HG03565 (cell line): ENCODE data around the gene KRT28.

Experiments
- ATAC-seq: cut with Tn5 transposase; IDR thresholded peaks from one replicate; pipeline ENCODE4 v1.9.1; 2021; ENCODE audit warnings: mild to moderate bottlenecking, moderate library complexity; ENCODE audit not compliant: unreplicated experiment

The KRT28 gene, protein sequence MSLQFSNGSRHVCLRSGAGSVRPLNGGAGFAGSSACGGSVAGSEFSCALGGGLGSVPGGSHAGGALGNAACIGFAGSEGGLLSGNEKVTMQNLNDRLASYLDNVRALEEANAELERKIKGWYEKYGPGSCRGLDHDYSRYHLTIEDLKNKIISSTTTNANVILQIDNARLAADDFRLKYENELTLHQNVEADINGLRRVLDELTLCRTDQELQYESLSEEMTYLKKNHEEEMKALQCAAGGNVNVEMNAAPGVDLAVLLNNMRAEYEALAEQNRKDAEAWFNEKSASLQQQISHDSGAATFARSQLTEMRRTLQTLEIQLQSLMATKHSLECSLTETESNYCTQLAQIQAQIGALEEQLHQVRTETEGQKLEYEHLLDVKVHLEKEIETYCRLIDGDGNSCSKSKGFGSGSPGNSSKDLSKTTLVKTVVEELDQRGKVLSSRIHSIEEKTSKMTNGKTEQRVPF

DNA sequence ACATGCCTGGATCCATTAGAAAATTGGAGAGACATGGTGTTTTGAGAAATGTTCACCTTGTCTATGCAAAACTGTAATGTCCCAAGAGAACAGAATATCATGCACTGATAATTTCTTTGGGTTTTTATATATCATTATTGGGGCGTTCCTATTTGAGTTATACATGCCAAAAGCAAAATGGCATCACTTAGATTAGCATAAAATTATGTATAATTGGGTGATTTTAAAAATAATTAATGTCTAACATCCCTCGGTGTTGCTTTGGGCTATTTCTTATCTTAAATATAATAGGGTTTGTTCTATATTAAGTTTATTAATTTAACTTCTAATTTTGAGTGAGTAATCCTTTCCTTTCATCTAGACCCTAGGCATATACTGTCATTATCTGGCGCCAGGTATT is at the start of gene KRT28:
TSS of gene KRT28 (minus strand) at position 101 of the 400 bp plus-strand sequence. CDS start at position 35, 66 bp downstream.
- ATAC-seq: no peak

DNA sequence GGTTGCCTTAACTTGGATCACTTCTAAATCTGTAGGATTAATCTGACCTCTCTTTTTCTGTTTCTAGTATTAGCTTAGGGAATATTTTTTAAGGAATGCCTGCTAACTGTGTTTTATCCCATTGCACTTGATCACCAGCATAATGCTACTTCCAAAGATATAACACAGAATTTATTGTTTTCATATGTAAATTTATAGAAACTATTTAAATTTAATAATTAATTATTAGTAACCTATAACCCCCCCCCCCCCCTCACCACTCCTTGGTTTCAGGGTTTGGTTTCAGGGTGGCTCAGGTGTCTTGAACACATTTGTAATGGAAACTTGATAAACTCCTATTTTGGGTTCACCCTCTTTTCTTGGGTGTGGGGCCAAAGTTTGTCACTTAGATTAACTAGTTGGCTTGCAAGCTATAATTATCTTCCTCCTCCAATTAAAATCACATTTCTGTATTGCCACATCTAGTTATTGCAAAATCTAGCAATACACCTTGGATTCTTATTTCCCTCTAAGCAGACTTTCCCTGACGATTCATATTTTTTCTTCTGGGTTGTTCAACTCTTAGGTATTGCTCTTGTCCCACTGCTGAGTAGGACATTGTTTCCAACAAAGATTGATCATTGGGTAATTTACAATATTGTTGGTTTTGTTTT is 49.0 kb upstream of the KRT28 start:
- no peak for ATAC-seq

DNA sequence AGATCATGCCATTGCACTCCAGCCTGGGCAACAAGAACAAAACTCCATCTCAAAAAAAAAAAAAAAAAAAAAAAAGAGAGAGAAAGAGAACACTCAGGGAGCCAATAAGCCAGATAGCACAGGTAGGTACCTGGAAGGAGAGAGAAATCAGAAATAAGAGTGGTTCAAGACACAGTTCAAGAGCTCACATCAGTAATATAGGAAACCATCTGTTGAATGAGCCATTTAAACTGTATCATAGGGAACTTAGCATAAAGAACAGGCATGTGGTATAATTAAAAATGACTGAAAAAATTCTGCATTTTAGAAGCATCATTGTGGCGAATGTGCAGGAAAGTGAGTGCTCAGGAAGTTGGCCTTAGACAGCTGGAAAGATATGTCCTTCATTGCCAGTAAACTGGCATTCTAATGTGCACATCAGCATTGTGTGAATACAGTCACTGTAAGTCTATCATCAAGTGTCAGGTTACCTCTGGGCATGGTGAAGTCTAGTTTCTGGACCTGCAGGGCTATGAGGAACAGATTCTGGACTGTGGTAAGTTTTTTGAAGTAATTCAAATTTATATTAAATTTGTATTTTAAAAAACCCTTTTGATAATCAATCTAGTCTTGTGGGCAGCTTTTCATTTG is 46.9 kb upstream of the KRT28 start:
- ATAC-seq: no peak

DNA sequence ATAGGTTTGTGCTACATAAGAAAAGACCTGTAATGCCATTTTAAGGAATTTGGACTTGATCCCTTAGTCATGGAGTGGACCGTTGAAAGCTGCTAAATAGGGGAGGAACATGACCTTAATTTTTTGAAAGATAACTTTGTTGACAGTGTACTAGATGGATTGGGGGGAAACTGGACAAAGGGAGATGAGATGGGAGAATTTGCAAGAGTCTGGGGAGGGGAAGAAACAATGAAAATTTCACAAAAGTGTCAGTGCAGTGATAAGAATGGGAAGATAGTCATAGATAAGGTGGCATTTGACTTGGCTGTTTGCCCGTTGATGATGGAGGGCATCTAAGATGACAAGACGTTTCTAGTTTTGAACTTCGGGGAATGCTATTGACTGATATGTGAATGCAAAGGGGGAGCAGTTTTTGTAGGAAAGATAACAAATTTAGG is 44.9 kb upstream of the KRT28 start:
- no peak for ATAC-seq

DNA sequence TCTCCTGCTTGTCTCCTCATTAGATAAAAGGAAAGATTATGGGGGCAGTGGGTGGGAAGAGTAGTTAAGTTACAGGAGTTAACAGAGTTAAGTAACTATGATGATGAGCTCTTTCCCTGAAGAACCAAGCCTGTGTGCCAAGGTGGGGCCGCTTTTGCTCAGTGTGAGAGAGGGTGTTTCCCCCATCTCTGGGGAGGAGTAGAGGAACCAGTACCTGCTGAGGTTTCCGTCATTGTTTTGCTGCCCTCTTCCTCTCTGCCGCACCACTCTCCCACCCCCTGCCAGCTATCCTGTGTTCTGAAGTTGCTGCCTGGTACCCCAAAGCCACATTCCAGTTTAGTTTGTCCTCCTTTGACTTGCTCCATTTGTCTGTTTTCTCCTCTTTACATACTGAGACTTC is 43.5 kb upstream of the KRT28 start:
- ATAC-seq: no peak

DNA sequence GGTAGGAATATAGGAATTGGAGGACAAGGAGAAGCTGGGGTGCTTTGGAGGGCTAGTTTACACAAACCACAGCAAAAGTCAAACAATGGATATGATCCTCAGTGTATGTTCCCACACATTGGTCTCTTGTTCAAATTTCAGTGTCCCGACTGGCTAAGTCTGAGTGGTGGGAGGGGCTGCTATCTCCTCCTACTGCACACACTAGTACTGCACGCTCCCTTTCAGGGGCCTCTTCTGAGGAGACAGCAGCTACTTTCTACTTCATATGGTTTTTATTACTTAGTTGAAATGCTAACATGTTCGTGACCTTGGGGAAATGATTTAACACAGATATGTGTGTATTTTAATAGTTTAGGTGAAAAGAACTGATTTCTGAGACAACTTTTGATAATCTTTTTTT is 41.5 kb upstream of the KRT28 start:
- ATAC-seq: no peak

DNA sequence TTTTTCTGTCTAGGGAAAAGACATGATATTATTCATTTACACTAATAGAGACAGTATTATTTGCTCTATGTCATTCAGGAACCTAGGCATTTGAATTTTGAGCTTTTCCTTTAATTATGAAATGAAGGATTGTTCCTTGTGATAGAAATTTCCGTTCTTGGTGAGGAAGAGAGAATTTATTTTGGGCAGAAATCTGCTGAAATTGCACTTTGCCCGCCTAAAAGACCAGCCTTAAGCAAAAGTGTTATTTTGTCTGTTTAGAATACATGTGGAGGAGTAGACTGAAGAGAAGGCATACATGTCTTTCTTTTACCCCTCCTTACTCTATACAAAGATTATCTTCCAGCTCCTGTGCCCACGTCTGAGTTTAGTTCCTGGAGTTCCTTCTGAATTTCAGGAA is 39.4 kb upstream of the KRT28 start:
- ATAC-seq: no peak

DNA sequence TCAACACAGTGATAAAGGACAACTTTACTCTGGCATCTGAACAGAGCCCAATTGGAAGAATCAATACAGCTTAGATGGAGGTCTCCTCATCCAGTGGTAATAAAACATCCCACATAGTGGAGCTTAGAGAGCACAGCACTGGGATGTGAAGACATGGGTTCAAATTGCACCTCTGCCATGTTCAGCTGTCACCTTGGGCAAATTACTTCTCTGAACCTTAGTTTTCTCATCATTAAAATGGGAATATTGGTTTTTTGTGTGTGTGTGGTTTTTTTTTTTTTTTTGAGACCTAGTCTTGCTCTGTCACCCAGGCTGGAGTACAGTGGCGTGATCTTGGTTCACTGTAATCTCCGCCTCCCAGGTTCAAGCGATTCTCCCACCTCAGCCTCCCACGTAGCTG is 36.3 kb upstream of the KRT28 start:
- ATAC-seq: no peak

DNA sequence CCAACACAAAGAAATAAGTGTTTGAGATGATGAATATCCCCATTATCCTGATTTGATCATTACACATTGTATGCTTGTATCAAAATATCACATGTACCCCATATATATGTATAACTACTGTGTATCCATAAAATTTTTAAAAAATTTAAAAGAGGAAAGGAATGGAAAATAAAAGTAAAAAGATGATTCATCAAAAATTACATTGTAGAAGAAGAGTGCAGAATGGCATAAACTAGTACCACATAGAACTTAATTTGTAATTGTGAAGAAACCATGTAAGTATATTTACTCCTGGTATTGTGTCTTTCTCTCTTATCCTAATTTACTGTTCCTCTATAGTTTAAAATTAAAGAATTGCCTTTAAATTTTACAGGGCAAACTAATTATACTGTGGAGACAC is 34.1 kb upstream of the KRT28 start:
- no peak for ATAC-seq

DNA sequence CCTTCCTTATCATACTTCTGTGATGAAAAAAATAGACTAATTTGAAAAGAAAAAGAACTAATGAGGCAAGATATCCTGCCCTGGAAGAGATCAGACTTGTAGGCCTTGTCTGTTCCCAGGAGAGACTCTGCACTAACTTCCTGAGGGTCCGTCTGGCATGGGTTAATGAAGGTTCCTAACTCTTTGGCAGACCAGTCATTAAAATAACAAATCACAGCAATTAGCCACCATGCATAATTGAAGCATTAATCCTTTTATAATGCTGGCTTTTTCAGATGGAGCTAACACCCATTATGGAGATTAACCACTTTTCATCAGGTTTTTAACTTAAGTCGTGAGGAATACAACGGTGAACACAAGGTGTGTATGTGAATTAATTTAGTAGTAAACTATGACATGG is 33.1 kb upstream of the KRT28 start:
- ATAC-seq: no peak

DNA sequence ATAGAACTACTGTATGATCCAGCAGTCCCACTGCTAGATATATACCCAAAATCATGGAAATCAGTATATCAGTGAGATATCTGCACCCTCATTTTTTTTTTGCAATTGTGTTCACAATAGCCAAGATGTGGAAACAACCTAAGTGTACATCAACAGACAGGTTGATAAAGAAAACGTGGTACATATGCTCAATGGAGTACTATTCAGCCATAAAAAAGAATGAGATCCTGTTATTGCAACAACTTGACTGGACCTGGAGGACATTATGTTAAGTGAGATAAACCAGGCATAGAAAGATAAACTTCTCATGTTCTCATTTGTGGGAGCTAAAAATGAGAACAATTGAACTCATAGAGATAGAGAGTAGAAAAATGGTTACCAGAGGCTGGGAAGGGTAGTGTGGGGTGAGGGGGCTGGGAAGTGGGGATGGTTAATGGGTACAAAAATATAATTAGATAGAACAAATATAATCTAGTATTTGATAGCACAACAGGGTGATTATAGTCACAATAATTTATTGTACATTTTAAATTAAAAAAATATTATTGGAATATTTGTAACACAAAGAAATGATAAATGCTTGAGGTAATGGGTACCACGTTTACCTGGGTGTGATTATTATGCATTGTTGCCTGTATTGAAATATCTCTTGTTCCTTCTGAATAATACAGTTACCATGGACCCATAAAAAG is 30.5 kb upstream of the KRT28 start:
- no peak for ATAC-seq

DNA sequence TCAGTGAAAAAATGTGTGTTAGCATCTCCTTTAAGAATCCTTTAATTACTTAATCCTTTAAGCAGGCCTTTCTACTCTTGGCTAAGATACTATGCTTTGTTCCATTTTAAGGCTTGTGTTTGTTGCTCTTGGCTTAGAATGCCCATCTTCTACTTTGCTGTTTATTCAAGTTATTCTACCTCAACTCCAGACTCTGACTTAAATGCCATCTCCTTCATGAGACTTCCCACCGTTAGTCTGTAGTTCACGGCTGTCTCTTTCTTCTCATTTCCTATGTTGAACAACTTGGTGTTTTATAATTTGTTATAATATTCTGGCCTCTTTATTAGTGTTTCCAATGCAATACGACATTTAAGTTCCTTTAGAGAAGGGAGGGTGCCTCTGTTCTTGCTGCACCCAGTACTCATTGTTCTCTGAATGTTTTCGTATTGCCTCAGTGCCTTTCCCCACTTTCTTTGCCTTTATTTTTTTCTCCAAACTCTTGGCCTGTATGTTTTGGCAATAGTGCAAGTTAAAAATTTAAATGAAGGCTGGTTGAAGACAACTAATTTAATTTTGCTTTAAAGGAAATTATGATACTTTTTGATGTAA is 28.8 kb upstream of the KRT28 start:
- no peak for ATAC-seq

DNA sequence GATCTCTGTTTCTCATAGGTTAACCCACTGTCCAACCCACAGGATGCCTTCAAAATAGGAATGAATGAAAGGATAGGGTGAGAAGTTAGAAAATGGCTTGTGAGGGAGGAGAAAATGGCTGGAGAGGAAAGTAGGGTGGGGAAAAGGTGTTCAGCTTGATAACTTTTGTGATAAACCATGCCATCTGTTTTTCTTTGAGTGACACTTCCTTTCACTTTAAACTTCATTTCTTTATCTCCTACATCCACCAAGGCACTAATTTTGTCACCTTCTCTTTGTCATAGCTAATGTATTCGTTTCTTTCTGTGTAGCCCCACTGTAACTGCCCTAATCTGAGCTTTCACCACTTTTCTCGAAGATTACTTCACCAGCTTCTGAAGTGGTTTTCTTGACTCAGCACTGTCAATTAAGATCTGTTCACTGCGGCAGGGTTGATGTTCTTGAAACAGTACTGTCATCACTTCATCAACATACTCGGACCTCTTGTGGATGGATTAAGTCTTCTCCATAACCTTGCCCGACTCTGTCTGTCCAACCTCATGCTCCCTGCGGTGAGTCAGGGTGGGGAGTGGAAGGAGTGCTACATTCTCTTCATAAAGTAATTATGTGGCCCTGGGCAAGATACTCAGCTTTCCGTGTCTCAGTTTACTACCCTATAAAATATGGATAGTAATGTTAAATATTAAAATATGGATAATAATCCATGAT is 28.1 kb upstream of the KRT28 start:
- no peak for ATAC-seq

DNA sequence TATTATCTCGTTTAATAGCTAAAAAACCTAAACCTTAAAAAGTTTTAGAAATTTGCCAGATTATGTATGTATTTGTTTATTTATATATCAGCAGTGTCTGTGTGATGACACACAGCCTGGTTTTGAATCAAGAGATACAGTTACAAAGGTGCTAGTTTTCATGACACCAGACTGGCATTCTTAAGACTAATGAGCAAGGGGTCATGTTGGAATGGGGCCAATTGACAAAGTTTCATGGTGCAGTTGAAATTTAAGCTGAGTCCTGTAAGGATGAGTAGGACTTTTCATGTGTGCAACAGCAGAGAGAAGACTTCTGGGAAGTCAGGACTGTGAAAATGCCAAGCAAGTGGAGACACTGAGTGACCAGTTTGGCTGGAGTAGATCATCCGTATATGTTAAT is 25.8 kb upstream of the KRT28 start:
- no peak for ATAC-seq

DNA sequence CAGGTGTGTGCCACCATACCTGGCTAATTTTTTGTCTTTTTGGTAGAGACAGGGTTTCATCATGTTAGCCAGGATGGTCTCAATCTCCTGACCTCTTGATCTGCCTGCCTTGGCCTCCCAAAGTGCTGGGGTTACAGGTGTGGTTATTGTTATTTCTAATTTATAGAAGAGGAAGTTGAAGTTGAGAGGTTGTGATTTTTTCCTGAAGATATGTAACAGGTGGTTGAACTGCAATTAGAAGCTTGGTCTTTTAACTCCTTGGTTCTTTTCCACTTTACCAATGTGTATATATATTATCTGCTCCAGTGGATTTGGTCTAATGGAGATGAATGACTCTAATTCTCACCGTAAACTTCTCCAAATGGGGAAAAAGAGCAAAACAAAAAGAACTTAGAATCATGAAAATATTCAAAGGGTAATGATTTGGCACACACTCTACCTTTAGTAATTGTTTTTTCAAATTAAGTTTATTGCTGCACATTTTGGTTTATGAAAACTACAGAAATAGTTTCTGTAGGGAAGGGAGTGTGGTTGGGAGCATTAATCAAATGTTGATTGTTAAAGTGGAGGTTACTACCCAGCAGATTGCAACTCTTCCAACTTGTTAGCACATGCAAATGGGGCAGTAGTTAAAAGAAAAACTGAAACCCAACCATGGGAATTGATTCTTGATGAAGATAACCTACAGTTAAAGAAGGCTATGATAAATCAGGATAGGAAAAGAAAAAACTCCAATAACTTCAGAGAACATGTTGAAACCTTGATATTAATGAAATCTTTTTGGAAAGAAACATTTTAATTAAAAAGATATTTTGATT is 24.5 kb upstream of the KRT28 start:
- ATAC-seq: no peak

DNA sequence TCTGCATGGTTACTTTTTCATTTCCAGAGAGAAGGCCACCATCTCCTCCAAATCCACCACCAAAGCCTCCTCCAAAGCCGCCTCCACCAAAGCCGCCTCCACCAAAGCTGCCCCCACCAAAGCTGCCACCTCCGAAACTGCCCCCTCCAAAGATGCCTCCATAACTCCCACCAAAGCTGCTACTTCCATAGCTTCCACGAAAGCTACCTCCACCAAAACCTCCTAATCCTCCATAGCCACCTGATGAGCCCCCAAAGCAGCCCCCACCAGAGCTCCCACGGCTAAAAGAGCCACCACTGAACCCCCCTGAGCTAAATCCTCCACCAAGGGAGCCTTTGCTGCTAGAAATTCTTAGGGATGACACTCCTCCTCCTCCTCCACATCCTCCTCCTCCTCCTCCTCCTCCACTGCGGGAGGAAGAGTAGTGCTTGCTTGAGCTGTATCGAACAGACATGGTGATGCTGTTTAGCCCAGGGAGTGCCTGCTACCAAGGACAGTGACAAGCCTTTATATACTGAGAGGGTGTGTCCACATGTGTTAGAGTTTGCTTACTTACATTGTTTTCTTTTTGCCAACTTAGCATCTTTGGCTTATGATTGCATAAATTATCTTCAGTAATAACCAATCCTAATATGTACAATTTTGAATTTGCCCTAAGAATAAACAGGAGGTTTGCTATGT is 22.5 kb upstream of the KRT28 start, which contains the start of gene KRT10:
TSS of gene KRT10 (minus strand) at position 483 of the 681 bp plus-strand sequence. CDS start at position 454, 29 bp downstream.
- no peak for ATAC-seq

DNA sequence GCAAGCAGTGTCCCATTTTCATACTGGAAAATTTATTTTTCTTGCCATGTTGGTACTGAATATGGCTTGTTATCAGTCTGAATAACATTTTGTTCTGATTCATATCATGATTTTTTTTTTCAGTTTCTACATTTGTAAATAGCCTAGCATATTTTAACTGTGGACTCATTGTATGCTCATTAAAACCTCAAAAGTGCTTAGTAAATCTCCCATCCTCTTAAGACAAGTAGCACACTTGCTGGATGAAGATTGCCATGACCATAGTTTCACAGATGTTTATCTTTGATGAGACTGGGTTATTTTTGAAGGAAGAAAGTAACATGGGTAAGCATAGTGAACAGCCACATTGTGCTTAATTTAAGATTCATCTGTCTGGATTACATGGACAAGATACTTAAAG is 21.8 kb upstream of the KRT28 start:
- no peak for ATAC-seq

DNA sequence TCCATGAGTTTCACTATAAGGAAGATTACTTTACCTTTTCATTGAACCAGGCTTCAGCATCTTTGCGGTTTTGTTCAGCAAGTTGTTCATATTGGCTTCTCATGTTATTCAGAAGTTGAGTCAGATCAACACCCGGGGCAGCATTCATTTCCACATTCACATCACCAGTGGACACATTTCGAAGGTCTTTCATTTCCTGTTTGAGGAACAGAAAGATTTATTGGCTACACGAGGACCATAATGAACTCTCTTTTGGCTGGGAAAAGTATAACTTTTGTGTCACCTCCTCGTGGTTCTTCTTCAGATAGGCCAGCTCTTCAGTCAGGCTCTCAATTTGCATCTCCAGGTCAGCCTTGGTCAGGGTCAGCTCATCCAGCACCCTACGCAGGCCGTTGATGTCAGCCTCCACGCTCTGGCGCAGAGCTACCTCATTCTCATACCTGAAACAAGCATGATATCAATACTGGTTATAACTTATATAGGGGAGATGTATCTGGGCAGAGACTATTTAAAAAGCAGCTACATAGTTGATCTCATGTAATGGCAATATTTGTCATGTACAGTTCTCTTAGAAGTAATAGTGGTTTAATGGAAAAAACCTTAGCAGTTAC is 20.6 kb upstream of the KRT28 start:
- ATAC-seq: no peak
